ENCODE data around the gene DAB2IP.

Gene DAB2IP

DNA sequence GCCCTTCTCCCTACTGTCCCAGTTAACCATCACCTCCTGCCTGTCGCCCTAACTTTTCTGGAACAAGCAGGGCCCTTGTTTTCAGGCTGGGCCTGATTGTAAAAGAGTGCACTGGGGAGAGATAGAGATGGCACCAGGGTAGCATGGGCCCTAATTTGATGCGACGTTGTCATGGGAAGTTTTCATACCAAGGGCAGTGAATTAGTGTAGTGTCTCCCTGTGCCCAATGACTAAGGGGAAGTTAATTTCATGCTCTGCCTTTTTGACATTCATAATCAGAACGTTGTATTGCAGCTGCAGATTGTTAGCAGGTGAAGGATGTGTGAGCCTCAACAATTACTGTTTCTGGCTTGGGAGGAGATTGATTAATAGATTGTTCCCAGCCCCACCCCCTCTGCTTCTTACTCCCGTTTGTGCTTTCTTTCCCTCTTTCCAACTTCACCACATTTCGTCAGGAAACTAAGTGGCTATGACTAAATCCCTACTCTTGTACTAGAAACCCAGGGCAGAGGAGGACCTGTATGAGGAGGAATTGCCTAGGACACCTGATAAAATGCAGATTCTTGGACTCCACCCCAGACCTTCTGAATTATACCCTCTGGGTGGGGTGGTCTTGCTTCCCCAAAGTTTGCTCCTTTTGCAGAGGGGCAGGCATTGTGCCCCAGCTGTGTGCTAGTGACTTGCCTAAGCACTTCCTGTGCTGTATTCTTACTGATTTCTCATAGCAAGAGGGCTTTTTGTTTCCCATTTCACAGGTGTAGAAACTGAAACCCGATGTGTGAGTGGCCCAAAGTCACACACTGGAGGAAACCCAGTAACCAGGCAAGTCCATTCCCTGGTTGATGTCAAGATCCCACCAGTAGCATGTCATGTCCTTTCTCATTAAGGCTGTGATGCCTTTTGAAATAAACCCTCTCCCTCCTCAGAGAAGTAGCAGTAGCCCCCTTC lies 56.3 kb downstream of the DAB2IP start:
- no peak for DNase-seq

- DNase-seq, result no peak
These were observed 57.5 kb downstream of the DAB2IP start for GRCh38 chr9:121708768-121709488.

GRCh38 chr9:121709798-121710197 lies 58.4 kb downstream of the DAB2IP start:
- no peak for DNase-seq

GRCh38 chr9:121711281-121711680 lies 59.8 kb downstream of the DAB2IP start:
- peak in 1 of 2 donors; percentile 14 for DNase-seq

GRCh38 chr9:121711797-121712196 lies 60.4 kb downstream of the DAB2IP start:
- DNase-seq, result no peak

DNA sequence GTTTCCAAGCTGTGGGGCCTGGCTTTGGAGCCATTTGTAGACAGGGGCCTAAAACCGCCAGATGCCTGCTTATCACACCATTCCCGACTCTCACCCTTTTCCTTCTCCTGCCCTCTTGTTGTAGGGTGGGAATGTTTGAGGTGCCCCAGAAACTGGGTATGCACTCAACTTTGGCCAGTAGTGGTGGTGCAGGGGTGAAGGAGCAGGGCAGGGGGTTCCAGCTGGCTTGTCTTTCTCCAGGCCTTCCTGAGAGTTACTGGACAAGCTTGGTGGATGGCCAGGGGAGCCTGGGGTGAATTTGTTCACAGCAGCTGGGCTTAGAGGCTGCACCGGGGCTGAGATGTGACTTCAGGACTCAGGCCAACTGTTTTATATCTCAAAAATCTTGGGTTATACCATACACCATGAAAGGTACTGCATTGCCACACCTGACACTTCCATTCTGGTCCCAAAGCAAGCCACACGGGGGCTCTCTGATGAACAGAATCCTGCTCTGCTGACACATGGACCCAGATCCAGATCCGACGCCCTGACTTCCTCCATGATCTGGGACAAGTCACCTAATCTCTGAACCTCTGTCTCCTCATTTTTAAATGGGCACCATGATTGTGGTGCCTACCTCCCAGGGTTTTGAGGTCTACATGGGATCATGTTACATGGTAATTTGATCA lies 62.1 kb downstream of the DAB2IP start:
- DNase-seq, result no peak

DNA sequence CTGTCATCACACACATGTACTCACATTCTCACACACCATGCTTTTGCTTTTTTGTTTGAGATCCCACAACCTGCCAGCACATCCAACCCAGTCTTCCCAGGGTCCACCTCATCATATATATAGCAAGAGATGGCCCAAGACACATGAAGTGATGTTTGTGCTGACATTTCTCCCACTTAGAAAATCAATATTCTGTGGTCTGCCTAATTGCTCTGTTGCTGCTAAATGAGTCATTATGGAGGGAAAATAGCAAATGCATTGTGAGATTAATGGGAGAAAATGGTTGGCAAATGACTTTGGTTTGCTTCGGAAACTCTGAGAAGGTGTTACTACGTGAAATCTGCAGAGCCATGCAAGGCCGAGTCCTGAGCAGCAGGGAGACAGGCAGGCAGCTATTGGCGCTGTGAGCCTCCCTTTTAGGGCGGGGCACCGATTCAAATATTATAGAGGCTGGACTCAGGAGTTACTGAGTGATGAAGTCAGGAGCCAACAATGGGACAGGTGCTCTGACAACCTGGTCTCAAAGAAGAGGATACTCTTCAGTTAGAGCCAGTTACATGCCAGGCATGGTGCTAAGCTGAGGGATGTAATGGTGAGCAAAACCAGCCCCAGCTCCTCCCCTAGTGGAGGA lies 62.8 kb downstream of the DAB2IP start:
- DNase-seq, result no peak

- DNase-seq, result no peak
These were observed 63.4 kb downstream of the DAB2IP start for GRCh38 chr9:121714873-121715272.

DNA sequence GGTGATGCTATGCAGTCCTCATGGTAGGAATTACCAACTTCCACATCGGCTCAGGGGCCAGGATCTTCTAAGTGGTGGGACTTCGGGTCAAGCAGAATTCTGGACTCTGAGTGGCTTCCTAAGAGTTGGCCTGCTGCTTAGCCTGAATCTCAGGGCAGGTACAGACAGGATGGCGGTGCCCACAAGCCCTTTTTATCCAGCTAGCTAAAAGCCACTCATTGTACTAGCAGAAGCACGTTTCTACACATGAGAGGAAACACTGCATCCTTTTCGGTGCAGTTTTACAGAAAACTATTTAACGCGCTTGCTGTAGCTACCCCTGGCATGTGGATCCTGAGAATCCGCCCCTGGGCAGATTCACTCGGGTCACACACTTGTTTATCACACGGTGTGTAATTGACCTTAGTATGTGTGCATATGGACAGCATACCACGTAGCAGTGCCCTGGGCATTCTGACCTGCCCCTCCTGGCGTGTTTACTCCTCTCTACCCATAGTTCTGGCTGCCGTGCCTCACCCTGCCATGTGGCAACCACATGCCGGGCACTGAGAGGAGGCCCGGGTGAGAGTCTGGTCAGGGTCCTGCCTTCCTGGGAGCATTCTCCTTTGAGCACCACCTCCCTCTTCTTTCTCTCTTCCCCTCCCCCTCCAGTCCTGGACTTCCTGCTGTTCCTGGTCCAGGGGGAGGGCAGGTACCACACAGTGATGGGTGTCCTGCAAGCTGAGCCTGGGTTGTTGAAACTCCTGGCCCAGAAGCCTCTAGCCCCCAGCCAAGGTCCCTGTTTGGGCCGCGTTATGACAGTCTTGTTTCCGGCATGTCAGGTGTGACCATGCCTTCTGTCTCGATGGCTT lies 65.9 kb downstream of the DAB2IP start:
- no peak for DNase-seq

GRCh38 chr9:121718084-121718483 lies 66.7 kb downstream of the DAB2IP start:
- DNase-seq, result no peak

- DNase-seq, result no peak
These were observed 67.1 kb downstream of the DAB2IP start for GRCh38 chr9:121718501-121718900.

- no peak for DNase-seq
These were observed 69.0 kb downstream of the DAB2IP start for GRCh38 chr9:121720311-121721057.

GRCh38 chr9:121721058-121721350 lies 69.6 kb downstream of the DAB2IP start:
- no peak for DNase-seq

GRCh38 chr9:121721770-121722169 lies 70.3 kb downstream of the DAB2IP start:
- DNase-seq, result no peak

DNA sequence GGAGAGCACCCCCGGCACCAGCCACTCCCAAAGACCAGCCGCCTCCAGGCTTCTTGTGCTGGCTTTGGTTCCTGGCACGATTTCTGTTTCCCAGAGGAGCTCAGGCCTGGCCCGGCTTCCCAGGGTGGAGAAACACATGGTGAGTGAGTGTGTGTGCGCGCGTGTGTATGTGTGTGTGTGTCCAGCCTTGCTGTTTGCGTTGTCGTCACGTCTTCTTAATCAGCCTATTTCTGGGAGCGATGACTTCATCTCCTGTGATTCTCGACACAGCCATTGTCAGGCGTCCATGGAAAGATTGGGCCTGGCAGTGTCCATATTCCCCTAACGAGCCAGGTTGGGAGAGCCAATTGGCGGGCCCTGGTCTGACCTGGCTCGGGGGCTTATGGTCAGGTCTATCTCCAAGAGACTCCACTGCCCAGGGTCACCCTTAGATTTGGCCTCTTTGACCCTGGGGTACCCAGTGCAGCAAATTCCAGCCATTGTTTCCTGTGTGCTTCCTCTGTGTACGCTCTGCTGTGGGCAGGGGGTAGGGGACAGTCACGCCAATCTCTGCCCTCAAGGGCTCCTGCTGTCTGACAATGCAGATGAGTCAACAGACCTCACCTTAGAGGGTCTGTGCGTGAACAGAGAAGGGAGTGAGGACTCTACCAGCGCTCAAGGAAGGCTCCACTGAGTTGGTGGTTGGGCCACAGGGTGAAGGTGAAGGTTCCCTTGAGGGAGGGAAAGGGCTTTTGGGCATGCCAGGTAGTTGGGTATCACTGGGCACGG lies 73.8 kb downstream of the DAB2IP start:
- DNase-seq, result no peak

GRCh38 chr9:121727295-121728020 lies 76.0 kb downstream of the DAB2IP start:
- no peak for DNase-seq

DNA sequence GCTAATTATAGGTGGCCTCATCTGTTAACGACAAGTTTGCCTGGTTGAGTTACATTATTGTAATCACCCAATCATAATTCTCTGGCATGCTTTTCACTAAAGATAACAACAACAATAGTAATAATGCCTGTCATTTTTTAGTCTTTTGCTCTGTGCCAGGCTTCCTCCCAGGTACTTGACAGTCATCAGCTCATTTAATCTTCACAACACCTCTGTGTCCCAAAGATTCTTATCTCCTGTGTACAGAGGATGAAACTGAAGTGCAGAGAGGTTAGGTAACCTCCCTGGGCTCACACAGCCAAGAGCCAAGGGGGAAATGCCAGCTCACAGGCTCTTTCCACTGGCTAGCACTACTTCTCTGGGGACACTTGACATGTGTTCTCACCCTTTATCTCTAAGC lies 77.5 kb downstream of the DAB2IP start:
- no peak for DNase-seq

DNA sequence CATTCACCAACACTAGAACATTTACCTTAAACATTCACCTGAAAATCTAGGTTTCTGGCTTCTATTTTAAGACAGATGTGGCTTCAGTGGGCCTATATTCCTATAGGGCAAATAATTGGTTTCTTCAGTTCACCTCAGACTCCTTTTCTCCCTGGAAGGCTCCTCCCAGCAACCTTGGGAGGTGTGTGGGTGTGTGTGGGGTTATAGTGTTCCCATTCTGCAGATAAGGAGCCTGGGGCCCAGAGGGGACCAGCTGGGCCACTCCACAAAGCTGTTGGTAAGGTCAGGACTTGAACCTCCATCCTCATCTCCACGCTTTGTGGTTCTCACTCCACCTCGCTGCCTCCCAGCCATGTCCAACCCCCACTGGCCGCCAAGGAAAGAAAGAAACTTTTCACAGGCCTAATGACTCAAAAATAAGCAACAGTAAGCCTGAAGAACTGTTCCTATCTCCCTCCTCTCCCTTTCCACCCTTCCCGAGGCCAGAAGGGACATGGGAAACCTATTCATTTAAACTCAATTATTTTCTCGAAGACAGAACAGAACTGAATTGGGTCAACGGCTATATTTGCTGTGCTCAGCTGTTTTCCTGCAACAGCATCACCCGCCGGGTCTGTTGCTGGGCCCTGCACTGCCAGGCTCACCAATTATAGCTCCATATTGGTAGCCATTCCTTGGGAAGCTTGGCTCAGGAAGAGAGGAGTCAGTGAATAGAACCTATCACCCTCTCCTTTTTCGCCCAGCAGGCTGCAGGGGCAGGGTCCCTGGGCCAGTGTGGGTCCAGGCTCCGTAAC lies 78.5 kb downstream of the DAB2IP start:
- DNase-seq, result no peak

DNA sequence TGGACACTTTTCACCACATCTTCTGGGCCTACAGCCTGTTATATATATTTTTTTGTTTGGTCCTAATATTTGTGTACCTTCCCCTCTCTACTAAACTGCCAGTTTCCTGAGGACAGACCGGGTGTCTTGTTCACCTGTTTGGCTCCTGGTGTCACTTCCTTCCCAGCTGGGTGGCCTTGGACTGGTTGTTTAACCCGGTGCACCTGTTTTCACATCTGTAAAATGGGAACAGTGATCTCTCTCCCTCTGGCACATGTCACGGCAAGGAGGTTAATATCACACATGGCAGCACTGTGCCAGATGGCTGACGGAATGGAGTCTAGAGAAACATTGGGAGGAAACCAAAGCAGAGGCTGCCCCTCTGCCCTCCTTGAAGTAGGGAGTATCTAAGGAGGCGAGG lies 79.7 kb downstream of the DAB2IP start:
- no peak for DNase-seq
